T47D (cell line): Measurements from ENCODE around the gene SULT2B1.

Source experiments
- DNase-seq, 2 experiments: peaks; one replicate each; pipeline versions ENCODE4 v3.0.0 to v3.0.0-alpha.2; 2011 to 2012; ENCODE audit warnings: low read depth in 1 of 2, low spot score in 1 of 2
- JUND ChIP-seq: IDR thresholded peaks from 2 replicates; pipeline ENCODE4 v1.6.1; 2012; ENCODE audit warnings: low read depth
- in situ Hi-C: cut with HindIII; loops from 2 replicates; pipeline ENCODE4 v1.10.0; 2016; ENCODE audit warnings: low sequenced_read_pairs, low pct_unique_long_range_greater_than_20kb

Gene SULT2B1

DNA sequence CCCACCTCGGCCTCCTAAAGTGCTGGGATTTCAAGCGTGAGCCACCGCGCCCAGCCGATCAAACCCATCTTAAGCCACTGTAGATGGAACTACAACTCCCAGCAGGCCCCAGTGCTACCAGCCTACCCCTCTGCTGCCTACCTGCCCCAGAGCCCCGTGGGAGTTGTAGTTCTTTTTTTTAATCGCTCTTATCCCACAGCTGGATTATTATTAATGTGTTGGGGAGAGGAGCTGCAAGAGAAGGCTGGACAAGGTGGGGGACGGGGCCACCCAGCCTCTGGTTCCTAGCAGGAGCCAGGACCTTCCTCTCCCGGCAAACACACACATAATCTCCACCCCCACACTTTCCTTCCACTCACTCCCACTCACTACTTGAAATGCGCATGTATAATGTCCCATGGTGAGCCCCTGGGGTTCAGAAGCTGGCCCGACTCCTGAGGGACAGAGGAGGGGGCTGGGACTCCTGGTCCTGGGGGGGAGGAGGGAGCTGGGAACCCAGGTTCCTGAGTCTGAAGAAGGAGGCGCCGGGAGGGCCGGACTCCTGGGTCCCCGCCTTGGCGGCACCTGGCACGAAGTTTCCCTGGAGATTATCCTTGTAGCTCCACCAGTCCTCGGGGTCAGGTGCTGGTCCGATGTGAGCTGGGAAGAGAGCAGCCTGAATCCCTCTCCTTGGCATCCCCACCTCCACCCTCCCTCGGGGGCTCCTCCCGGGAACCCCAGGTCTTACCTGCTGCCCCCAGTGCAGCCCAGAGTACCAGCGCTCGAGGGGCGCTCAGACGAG is 93.1 kb downstream of the SULT2B1 start:
- TF ChIP-seq JUND, result no peak
- in situ Hi-C loops, result no loop called here
- peak in 1 of 2 experiments; percentile 67 for DNase-seq

DNA sequence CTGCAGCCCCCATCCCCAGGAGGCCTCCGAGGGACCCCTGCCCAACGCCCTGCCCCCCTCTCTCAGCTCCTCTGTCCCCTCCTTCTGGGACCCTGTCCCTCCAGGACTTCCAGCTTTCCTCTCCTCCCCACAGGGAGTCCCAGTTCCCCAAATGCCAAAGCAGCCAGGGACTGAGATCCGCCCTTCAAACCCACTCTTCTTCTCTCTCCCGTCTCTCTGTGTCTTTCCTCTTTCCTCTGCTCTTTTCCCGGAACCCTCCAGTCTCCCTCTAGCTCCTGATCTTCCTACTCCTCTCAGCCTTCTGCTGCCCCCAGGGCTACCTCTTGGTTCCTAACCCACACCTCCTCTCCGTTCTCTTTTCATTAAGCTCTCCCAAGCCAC is 93.6 kb downstream of the SULT2B1 start:
- in situ Hi-C loops, result no loop called here
- TF ChIP-seq JUND, result no peak
- no peak for DNase-seq

DNA sequence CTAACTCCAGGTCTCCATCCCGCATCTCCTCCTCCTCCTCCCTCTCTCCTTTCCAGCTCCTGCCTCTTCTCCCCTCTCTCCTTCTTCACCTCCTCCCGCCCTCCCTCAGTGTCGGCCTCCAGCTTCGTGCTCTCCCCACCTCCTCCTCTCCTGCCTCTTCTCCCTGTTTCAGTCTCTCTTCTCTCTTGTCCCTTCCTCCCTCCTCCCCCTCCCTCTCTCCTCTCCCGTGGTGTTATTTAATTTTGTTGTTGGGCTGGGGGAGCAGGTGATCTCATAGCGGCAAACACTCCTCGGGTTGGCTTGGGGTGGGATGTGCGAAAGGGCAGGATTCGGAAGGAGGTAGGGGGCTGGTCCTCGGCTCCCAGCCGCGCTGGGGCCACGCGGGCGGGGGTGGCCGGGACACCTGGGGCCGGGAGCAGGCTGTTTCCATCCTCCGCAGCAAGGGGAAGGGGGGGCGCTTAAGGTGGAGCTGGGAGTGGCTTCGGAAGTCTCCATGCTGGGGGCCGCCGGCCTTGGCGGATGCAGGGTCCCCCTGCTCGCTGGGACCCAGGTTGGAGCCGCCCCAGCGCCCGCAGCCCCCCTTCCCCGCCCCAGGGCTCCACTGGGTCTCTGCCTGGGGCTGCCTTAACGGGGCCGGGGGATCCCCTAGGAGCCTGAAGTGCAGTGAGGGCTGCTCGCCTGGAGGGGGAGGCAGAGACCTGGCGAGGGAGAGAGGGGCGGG is 94.2 kb downstream of the SULT2B1 start, which contains the start of gene CA11:
Gene CA11, minus strand, starts transcription at position 187 of the 721 bp plus-strand sequence. CDS start 555 bp downstream, outside the sequence.
- no peak for TF ChIP-seq JUND
- in situ Hi-C loops, result no loop called here
- peak; percentile 66 to 87 for DNase-seq

DNA sequence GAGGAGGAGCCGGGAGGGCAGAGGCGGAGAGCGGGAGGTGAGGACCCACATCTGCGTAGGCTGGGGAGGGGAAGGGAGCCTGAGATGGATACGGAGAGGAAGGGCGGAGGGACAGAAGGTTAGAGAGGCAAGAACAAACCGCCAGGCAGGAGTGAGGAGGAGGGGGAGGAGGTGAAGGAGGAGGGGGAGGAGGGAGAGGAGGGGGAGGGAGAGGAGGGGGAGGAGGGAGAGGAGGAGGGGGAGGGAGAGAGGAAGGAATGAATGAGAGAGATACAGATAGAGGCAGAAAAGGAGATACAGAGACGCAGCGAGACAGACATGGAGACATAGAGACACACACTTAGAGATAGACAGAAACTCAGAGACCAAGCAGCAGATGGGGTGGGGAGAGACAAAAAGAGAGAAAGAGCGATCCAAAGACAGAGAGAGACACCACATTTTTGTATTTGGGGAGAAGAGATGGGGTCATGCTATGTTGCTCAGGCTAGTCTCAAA is 94.8 kb downstream of the SULT2B1 start:
- in situ Hi-C loops, result no loop called here
- no peak for DNase-seq
- no peak for TF ChIP-seq JUND

DNA sequence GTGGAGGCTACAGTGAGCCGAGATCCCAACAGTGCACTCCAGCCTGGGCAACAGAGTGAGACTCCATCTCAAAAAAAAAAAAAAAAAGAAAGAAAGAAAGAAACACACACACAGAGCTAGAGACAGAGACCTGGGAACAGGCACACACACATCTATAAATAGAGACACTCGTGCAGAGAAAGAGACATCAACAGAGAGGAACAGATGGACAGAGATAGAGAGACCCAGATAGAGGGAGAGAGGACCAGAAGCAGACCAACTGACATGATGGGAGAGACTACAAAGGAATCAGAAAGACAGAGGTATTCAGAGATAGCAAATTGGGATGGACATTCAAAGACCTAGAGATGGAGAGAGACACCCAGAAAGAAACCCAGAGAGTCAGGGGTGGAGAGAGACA is 96.2 kb downstream of the SULT2B1 start:
- in situ Hi-C loops, result no loop called here
- DNase-seq, result no peak
- no peak for TF ChIP-seq JUND
